NT2/D1 (cell line): Measurements from ENCODE around the gene TNS1.

ENCODE experiments used
- SUZ12 ChIP-seq: IDR thresholded peaks from 2 replicates; pipeline ENCODE4 v1.6.1; 2011; ENCODE audit not compliant: insufficient read length, insufficient read depth; ENCODE audit errors: extremely low read depth
- YY1 ChIP-seq: IDR thresholded peaks from 2 replicates; pipeline ENCODE4 v1.6.1; 2011; ENCODE audit not compliant: insufficient read length, insufficient read depth
- ZNF274 ChIP-seq: IDR thresholded peaks from 2 replicates; pipeline ENCODE4 v1.6.1; 2011; ENCODE audit warnings: mild to moderate bottlenecking, low read depth, low read length

- TF ChIP-seq YY1 (no peak), SUZ12 (no peak), ZNF274 (no peak)
Measured at GRCh38 chr2:217804338-217804737, 198.5 kb downstream of the TNS1 start.
